Cardiac muscle cell (in vitro differentiated cells and primary cell): ENCODE results near the gene NAB1. TPM values are rescaled to one million over a fixed set of nuclear protein-coding genes. Genes with fewer than 3 reads are reported as not detected.

Experiments used
- DNase-seq, 2 donors: peaks; one replicate each; pipeline versions ENCODE4 v3.0.0 to v3.0.0-alpha.2; 2010 to 2017; ENCODE audit warnings: low read depth in 1 of 2, low spot score in 1 of 2
- H3K27ac ChIP-seq: fragments of 200-600 bp; sonication (generic); 2 replicates; pipeline ENCODE4 v1.5.1; 2016
- H3K27me3 ChIP-seq: fragments of 200-600 bp; sonication (generic); 2 replicates; pipeline ENCODE4 v1.6.0; 2016; ENCODE audit warnings: control low read depth
- H3K36me3 ChIP-seq: fragments of 200-600 bp; sonication (generic); 2 replicates; pipeline ENCODE4 v1.5.1; 2016; ENCODE audit warnings: control low read depth
- H3K4me1 ChIP-seq: fragments of 200-600 bp; sonication (generic); 2 replicates; pipeline ENCODE4 v1.8.1; 2017; ENCODE audit warnings: low read depth, mild to moderate bottlenecking, mixed run types
- H3K4me3 ChIP-seq: fragments of 200-600 bp; sonication (generic); 2 replicates; pipeline ENCODE4 v1.5.1; 2016; ENCODE audit warnings: mild to moderate bottlenecking
- H3K9me3 ChIP-seq: fragments of 200-600 bp; sonication (generic); 2 replicates; pipeline ENCODE4 v1.5.1; 2017; ENCODE audit warnings: low read depth, mild to moderate bottlenecking, control low read depth
- CTCF ChIP-seq: IDR thresholded peaks from 2 replicates; pipeline ENCODE4 v1.5.1; 2012; ENCODE audit warnings: low read depth, mild to moderate bottlenecking, low read length
- polyA plus RNA-seq: library from polyadenylated mRNA; unstranded; fragments of >200 nt; fragmentation: Nextera tagmentation; extraction: Ambion mirVana; gene quantifications from 2 replicates; pipeline ENCODE4 v1.2.1, GENCODE V29; 2016
- total RNA-seq: library from RNA; depleted of rRNA; stranded (reverse); fragments of >200 nt; gene quantifications from 2 replicates; pipeline ENCODE4 v1.2.3, GENCODE V29; 2016

The NAB1 gene
- total and polyA plus RNA-seq, 2 experiments from 2014 or later = 10.0 to 50.7 TPM

- DNase-seq = no peak
- TF ChIP-seq CTCF = no peak
- Histone ChIP-seq H3K36me3 (peaks cover 4% of the 10 kb centered on the region), H3K4me3 (no peak overlapping the region), H3K4me1 (peaks cover 28% of the 10 kb centered on the region), H3K9me3 (no peaks in the 10 kb centered on the region), H3K27me3 (no peaks in the 10 kb centered on the region), H3K27ac (no peak overlapping the region)
These were observed 28.4 kb downstream of the NAB1 start for GRCh38 chr2:190677255-190677654.

DNA sequence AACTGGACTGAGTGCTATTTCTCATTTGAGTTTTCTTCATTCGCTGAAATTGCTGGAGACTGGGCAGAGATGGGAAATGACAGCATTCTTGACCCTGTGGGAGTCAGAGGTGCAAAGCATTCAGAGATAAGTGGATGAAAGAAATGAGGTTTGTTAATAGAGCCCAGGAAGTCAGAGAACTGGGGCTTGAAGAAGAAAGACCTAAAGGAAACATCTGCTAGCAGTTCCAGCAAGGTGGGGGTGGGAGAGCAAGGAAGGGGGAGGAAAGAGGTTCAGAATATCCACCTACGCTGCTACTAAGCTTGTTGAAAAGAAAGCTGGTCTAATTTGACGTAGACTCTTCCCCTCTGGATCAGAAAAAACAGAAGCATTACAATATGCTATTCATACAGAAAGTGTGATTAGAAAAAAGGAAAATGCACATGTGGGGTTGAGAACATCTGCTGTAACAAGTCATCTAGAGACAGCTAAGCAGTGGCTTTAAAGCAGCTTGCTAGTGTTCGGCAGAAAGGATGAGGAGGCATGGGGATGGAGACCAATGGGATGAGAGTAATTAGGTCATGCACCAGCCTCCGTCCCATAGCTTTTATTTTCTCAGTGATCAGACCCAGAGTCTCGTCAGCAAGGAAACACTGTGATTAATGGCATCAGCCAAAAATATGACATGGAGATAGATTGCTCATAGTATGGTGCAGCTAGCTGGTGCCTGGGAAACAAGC lies 29.7 kb downstream of the NAB1 start:
- Histone ChIP-seq H3K9me3 (no peaks in the 10 kb centered on the region), H3K4me3 (no peak overlapping the region), H3K4me1 (peaks cover 28% of the 10 kb centered on the region), H3K36me3 (no peaks in the 10 kb centered on the region), H3K27me3 (no peaks in the 10 kb centered on the region), H3K27ac (no peak overlapping the region)
- peak; percentile 18 to 73 for DNase-seq
- TF ChIP-seq CTCF = no peak

GRCh38 chr2:190679391-190679790 lies 30.5 kb downstream of the NAB1 start:
- H3K9me3 ChIP-seq = no peaks in the 10 kb centered on the region
- H3K27ac ChIP-seq = no peak overlapping the region
- no peak for DNase-seq
- no peak for TF ChIP-seq CTCF
- no peaks in the 10 kb centered on the region for H3K36me3 ChIP-seq
- H3K27me3 ChIP-seq = no peaks in the 10 kb centered on the region
- peaks cover 28% of the 10 kb centered on the region for H3K4me1 ChIP-seq
- H3K4me3 ChIP-seq = no peak overlapping the region

DNA sequence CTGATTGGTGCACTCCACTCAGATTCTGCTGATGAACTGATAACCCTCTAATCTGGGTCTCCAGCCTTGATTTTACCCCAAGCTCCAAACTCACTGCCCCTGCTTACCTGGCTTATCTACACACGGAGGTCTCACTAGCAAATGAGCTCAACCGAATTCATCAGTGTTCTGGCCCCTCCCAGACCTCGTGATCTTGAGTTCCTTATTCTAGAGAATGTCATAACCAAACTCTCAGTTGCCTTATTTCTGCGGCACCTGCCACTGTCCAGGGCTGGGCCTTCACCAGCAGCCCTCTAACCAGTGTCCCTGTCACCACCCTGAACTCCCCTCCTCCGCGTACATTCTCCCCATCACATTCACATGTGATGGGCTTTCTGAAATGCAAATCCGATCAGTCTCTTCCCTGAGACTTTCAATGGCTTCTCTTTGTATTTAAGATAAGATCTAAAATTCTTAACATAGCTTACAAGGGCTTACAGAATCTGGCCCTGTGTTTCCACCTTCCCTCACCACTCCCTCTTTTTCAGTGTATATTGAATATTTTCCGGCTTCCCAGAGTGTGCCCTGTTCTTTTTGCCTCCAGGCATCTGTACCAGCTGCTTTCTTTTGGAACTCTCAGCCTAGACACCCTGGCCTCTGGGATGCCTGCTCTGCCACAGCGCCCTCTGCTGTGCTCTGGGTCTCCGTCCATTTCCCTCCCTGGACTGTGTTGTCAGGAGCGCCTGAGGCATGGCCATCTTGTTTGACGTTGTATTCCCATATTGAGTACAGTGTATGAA lies 31.1 kb downstream of the NAB1 start:
- no peak overlapping the region for H3K27ac ChIP-seq
- TF ChIP-seq CTCF = peak; percentile 54
- no peaks in the 10 kb centered on the region for H3K36me3 ChIP-seq
- peak; percentile 49 to 61 for DNase-seq
- no peak overlapping the region for H3K4me3 ChIP-seq
- peaks cover 28% of the 10 kb centered on the region for H3K4me1 ChIP-seq
- no peaks in the 10 kb centered on the region for H3K27me3 ChIP-seq
- H3K9me3 ChIP-seq = no peaks in the 10 kb centered on the region

- H3K4me1 ChIP-seq = peaks cover 15% of the 10 kb centered on the region
- TF ChIP-seq CTCF = no peak
- H3K4me3 ChIP-seq = no peak overlapping the region
- H3K9me3 ChIP-seq = no peaks in the 10 kb centered on the region
- DNase-seq = peak; percentile 8 to 39
- no peaks in the 10 kb centered on the region for H3K27me3 ChIP-seq
- peaks cover 3% of the 10 kb centered on the region for H3K36me3 ChIP-seq
- no peak overlapping the region for H3K27ac ChIP-seq
These were observed 33.3 kb downstream of the NAB1 start for GRCh38 chr2:190682168-190682567.
